Ishikawa (cell line): ENCODE data around the gene CTBS.

Source experiments
- CEBPB ChIP-seq: IDR thresholded peaks from 2 replicates; pipeline ENCODE4 v1.6.1; 2012
- CREB1 ChIP-seq: IDR thresholded peaks from 2 replicates; pipeline ENCODE4 v1.6.1; 2012; ENCODE audit warnings: low read depth
- EGR1 ChIP-seq: IDR thresholded peaks from 2 replicates; pipeline ENCODE4 v1.6.1; 2012
- EP300 ChIP-seq: IDR thresholded peaks from 2 replicates; pipeline ENCODE4 v1.6.1; 2012; ENCODE audit warnings: borderline replicate concordance
- FOXM1 ChIP-seq: IDR thresholded peaks from 2 replicates; pipeline ENCODE4 v1.6.1; 2012; ENCODE audit warnings: low read depth, borderline replicate concordance
- NFIC ChIP-seq: IDR thresholded peaks from 2 replicates; pipeline ENCODE4 v1.6.1; 2012
- RAD21 ChIP-seq: IDR thresholded peaks from 2 replicates; pipeline ENCODE4 v1.6.1; 2012; ENCODE audit warnings: low read depth
- REST ChIP-seq: IDR thresholded peaks from 2 replicates; pipeline ENCODE4 v1.6.1; 2012; ENCODE audit warnings: low read depth, mild to moderate bottlenecking
- TAF1 ChIP-seq: IDR thresholded peaks from 2 replicates; pipeline ENCODE4 v1.6.1; 2012; ENCODE audit warnings: low read depth, mild to moderate bottlenecking
- TCF12 ChIP-seq: IDR thresholded peaks from 2 replicates; pipeline ENCODE4 v1.6.1; 2012; ENCODE audit warnings: low read depth
- TEAD4 ChIP-seq: IDR thresholded peaks from 2 replicates; pipeline ENCODE4 v1.6.1; 2012
- YY1 ChIP-seq: IDR thresholded peaks from 2 replicates; pipeline ENCODE4 v1.6.1; 2012; ENCODE audit warnings: low read depth
- ZBTB7A ChIP-seq: IDR thresholded peaks from 2 replicates; pipeline ENCODE4 v1.6.1; 2012; ENCODE audit warnings: low read depth
- TF ChIP-seq, protein P1 (sequence below): IDR thresholded peaks from 2 replicates; pipeline ENCODE4 v1.6.1; 2012
- TF ChIP-seq, protein P2 (sequence below): IDR thresholded peaks from 2 replicates; pipeline ENCODE4 v1.6.1; 2012

CTBS gene

DNA sequence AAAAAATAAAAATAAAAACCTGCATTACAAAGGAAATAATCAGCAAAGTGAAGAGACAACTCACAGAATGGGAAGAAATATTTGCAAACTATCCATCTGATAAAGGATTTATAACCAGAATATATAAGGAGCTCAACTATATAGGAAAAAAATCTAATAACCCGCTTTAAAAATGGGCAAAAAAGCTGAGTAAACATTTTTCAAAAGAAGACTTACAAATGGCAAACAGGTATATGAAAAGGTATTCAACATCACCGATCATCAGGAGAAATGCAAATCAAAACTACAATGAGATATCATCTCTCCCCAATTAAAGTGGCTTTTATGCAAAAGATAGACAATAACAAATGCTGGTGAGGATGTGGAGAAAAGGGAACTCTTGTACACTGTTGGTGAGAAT, 64.1 kb downstream of the CTBS start:
- TF ChIP-seq CEBPB (no peak), RAD21 (no peak), TAF1 (no peak), TCF12 (no peak), TEAD4 (no peak)
- TF ChIP-seq, protein P1, sequence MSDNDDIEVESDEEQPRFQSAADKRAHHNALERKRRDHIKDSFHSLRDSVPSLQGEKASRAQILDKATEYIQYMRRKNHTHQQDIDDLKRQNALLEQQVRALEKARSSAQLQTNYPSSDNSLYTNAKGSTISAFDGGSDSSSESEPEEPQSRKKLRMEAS, result no peak

- TF ChIP-seq NFIC, result no peak
- TF ChIP-seq TAF1, result no peak
- TF ChIP-seq REST, result no peak
- no peak for TF ChIP-seq TEAD4
- TF ChIP-seq, protein P1, result no peak
- no peak for TF ChIP-seq EP300
- TF ChIP-seq RAD21, result no peak
- no peak for TF ChIP-seq TCF12
- no peak for TF ChIP-seq CREB1
- TF ChIP-seq EGR1, result no peak
- TF ChIP-seq CEBPB, result no peak
- TF ChIP-seq, protein P2, sequence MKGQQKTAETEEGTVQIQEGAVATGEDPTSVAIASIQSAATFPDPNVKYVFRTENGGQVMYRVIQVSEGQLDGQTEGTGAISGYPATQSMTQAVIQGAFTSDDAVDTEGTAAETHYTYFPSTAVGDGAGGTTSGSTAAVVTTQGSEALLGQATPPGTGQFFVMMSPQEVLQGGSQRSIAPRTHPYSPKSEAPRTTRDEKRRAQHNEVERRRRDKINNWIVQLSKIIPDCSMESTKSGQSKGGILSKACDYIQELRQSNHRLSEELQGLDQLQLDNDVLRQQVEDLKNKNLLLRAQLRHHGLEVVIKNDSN, result no peak
Observed at GRCh38 chr1:84509029-84509428, 65.2 kb downstream of the CTBS start.

- TF ChIP-seq TAF1 (no peak), EGR1 (no peak), RAD21 (no peak), CREB1 (no peak), EP300 (no peak), CEBPB (no peak)
- TF ChIP-seq, protein P2, result no peak
Observed at GRCh38 chr1:84508510-84508909, 65.7 kb downstream of the CTBS start.

DNA sequence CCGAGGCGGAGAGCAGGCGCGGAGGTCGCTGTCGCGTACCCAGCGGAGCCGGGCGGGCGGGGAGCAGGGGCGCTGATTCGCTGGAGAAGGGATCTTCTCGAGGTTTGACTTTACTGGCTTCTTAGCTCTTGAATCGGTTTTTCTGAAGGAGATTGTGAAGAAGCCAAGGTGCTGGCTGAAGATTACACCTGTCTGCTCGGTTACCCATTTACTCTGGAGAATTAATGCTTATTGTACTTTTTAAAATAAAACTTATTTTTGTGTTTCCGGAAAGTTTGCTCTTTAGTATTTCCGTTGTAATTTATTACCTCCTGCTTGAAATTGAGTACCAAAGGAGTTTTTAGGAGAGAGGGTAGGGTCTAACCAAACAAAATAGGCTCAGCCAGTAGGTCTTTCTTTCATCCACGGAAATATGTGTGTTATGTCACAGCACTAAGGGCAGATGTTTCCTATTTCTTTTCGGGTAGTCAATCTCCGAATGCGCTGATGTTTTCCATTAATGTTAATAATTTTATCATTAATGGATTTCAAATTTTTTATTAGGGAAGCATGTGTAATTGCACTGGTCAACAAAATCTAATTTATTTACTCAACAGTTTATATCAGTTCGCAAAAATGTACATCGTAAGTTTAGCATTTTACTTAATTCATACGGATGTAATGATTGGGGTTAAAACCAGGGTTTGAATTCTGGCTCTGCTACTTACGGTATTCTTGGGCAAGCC, 67.3 kb downstream of the CTBS start:
- TF ChIP-seq TAF1 (peak; percentile 10; the same call in 1 of the 2 replicates), FOXM1 (no peak), YY1 (no peak), RAD21 (no peak)

GRCh38 chr1:84506002-84506728, 68.1 kb downstream of the CTBS start, which contains the start of the genes GNG5 and SPATA1:
TSS of gene GNG5 (minus strand) at chr1:84506581. CDS start at chr1:84506091, 490 bp downstream.
TSS of gene SPATA1 (plus strand) at chr1:84506386. CDS start at chr1:84516360, 9,974 bp downstream.
- TF ChIP-seq TAF1, result peak; percentile 50; the same call in 1 of the 2 replicates
- TF ChIP-seq EP300, result 0 out of 2 replicates have a peak, but pooled peaks have one; percentile 14
- peak; percentile 58; the same call in 1 of the 2 replicates for TF ChIP-seq TCF12
- TF ChIP-seq, protein P1, result peak; percentile 42
- TF ChIP-seq EGR1, result peak; percentile 84
- TF ChIP-seq ZBTB7A, result peak; percentile 3
- TF ChIP-seq TEAD4, result no peak
- peak; percentile 47; the same call in 1 of the 2 replicates for TF ChIP-seq FOXM1
- TF ChIP-seq RAD21, result no peak

DNA sequence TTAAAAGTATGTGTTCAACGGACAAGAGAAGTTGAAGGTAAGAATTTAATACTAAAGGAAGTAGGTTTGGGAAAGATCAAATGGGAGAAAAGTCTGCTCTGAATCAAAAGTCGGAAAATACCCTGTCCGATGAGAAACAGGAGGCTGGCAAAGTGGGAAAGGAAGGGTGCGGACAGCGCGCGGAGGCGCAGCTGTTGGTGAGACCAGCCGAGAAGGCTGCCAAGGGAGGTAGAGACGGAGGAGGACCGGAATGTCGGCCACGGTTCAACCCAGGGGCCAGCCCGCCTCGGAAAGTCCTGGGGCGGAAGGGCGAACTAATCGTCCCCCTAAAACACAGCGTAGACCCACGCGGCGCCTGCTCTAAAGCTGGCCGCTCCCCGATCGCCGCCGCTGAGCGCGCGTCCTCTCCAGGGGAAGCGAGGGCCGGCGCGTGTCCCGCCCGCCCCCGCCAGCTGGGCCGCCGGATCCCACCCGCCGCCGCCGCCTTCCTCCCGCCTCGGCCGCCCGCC, 68.7 kb downstream of the CTBS start:
- TF ChIP-seq RAD21 (no peak), EGR1 (no peak), CEBPB (no peak; the same call in 1 of the 2 replicates), TAF1 (no peak), TCF12 (no peak), ZBTB7A (no peak), CREB1 (no peak), TEAD4 (no peak), YY1 (no peak), REST (no peak), FOXM1 (no peak), EP300 (no peak), NFIC (no peak)
- TF ChIP-seq, protein P1, result no peak; the same call in 1 of the 2 replicates
- TF ChIP-seq, protein P2, result no peak
